SK-N-MC (cell line): ENCODE data around the gene LHFPL6.

Experiments
- DNase-seq: peaks from one replicate; pipeline ENCODE4 v3.0.0-alpha.2; 2011; ENCODE audit warnings: low read depth, low spot score
- H3K27ac ChIP-seq: fragments of 200-600 bp; sonication (generic); 2 replicates; pipeline ENCODE4 v1.5.1; 2016; ENCODE audit warnings: mixed run types
- H3K36me3 ChIP-seq: fragments of 200-600 bp; sonication (generic); 2 replicates; pipeline ENCODE4 v1.6.1; 2017; ENCODE audit warnings: antibody characterized with exemption, low read length, mixed read lengths; ENCODE audit not compliant: insufficient read depth
- H3K4me3 ChIP-seq: fragments of 200-600 bp; sonication (generic); 2 replicates; pipeline ENCODE4 v1.5.1; 2016
- H3K9ac ChIP-seq: fragments of 200-600 bp; sonication (generic); 2 replicates; pipeline ENCODE4 v1.8.0; 2017; ENCODE audit warnings: mixed run types, mixed read lengths; ENCODE audit not compliant: insufficient read length
- H3K9me3 ChIP-seq: fragments of 200-600 bp; sonication (generic); 2 replicates; pipeline ENCODE4 v1.6.1; 2017; ENCODE audit warnings: low read depth, mild to moderate bottlenecking, antibody characterized with exemption, low read length, moderate library complexity, mixed read lengths
- EZH2 ChIP-seq: fragments of 200-600 bp; sonication (generic); IDR thresholded peaks from one replicate; pipeline ENCODE4 v1.6.1; 2017; ENCODE audit warnings: antibody characterized with exemption
- FOXP2 ChIP-seq: optimal IDR thresholded peaks from 2 replicates; pipeline ENCODE3; 2011; ENCODE audit warnings: mild to moderate bottlenecking, moderate library complexity; ENCODE audit not compliant: insufficient read depth; ENCODE audit errors: extremely low read length, control extremely low read depth
- POLR2AphosphoS5 ChIP-seq: IDR thresholded peaks from 2 replicates; pipeline ENCODE4 v1.6.1; 2012; ENCODE audit warnings: mild to moderate bottlenecking, low read depth, low read length, borderline replicate concordance

LHFPL6 gene

DNA sequence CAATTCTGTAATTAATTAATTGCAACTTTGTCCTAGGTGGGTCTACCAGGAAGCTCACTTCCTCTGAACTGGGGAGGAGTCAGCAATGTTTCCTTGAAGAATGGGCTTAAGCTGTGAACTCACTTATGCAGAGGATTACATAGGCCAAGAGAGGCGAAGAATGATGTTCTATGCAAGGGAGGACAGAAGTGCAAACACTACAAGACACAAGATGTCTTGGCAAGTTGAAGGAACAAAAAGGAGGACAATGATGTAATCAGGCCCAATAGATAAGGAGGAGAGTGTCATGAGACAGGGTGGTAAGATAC, 275.9 kb downstream of the LHFPL6 start:
- H3K9me3 ChIP-seq, result no peaks in the 10 kb centered on the region; the same call in 1 of the 2 replicates
- DNase-seq, result no peak
- H3K9ac ChIP-seq, result no peak overlapping the region
- H3K36me3 ChIP-seq, result no peaks in the 10 kb centered on the region
- H3K4me3 ChIP-seq, result no peak overlapping the region
- no peak overlapping the region for H3K27ac ChIP-seq
- TF ChIP-seq FOXP2, result no peak
- no peak for TF ChIP-seq EZH2
- no peak for TF ChIP-seq POLR2AphosphoS5

DNA sequence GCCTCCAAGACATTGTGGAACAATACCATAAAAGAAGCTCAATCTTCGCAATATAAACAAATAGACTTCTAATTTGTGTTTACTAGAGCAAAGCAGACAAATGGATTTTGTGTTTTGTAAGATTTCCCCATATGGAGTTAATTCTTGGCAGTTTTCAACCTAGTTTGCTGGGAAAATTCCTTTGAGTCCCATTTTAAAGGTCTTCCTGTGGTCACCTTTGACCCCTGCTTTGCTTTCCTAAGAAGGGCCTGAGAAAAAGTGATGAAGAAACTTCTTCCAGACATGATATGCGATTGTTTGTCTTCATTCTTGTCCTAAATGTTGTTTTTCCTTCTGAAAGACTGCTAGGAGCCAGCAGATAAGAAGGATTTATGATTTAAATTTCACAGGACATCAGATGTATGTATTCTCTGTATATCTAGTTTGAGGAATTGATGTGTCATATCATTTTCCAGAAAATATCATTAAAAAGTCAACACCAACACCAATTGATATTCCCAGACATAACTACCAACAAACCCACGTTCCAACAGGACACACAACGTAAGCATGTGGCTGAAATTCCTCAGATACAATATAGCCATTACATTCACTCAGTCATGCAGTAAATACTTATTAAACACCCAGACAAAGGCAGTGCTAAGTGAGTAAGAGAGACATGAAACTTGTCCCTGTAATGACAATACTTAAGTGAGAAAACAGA, 276.4 kb downstream of the LHFPL6 start:
- Histone ChIP-seq H3K9me3 (no peaks in the 10 kb centered on the region; the same call in 1 of the 2 replicates), H3K36me3 (no peaks in the 10 kb centered on the region), H3K9ac (no peak overlapping the region), H3K4me3 (no peak overlapping the region), H3K27ac (no peak overlapping the region)
- no peak for DNase-seq
- no peak for TF ChIP-seq POLR2AphosphoS5
- no peak for TF ChIP-seq EZH2
- TF ChIP-seq FOXP2, result no peak

DNA sequence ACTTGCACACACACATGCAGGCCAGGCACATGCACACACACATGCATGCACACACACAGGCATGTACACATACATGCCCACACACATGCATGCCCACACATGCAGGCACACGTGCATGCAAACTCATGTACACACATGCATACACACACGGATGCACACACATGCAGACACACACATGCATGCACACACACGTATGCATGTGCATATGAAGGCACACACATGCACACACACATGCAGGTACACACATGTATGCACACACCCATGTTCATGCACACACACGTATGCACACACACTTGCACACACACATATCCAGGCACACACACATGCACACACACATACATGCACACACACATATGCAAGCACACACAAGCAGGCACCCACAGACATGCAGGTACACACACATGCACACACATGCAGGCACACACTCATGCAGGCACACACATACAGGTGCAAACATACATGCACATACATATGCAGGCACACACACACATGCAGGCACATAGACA, 278.1 kb downstream of the LHFPL6 start:
- H3K9me3 ChIP-seq, result no peaks in the 10 kb centered on the region
- no peak overlapping the region for H3K27ac ChIP-seq
- H3K36me3 ChIP-seq, result no peaks in the 10 kb centered on the region
- H3K4me3 ChIP-seq, result no peak overlapping the region
- H3K9ac ChIP-seq, result no peak overlapping the region
- TF ChIP-seq POLR2AphosphoS5 (no peak), EZH2 (no peak)
- DNase-seq, result no peak

DNA sequence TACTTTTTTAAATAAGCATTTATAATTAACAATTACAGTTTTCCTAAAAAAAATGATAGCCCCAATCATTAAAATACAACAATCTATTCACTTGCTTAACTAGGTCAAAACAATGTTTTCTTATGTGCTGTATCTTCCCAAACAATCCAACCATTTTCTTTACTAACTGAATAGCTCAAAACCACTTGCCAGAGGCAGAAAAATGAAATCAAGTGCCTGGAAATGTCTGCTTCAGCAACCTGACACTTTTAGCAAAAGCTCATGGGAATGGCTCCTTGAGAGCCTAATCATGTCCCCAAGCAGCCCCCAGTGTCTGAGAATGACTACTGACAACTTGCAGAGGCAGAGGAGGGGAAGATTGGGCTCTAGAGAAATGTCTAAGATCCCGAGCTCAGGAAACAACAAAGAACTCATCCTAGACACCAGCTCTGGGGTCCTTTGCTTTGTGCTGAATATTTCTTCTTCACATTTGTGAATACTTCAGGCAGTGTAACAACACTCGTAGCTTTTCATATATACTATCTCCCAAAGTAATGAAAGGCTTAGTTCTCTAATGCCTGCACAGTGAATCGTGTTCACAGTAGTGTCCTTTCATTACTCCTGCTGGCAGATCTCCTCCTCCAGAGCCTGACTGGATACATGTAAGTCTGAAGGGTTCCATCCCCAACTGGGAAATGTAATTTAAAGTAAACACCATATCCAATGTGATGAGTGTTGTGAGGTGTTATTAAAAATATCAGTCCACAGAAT, 280.0 kb downstream of the LHFPL6 start:
- Histone ChIP-seq H3K9me3 (no peaks in the 10 kb centered on the region), H3K27ac (peak overlapping the region; percentile 2), H3K4me3 (0 out of 2 replicates have a peak overlapping the region, but pooled peaks have one; percentile 18), H3K36me3 (no peaks in the 10 kb centered on the region), H3K9ac (no peak overlapping the region)
- TF ChIP-seq POLR2AphosphoS5, result no peak
- no peak for TF ChIP-seq EZH2
- no peak for TF ChIP-seq FOXP2
- no peak for DNase-seq

DNA sequence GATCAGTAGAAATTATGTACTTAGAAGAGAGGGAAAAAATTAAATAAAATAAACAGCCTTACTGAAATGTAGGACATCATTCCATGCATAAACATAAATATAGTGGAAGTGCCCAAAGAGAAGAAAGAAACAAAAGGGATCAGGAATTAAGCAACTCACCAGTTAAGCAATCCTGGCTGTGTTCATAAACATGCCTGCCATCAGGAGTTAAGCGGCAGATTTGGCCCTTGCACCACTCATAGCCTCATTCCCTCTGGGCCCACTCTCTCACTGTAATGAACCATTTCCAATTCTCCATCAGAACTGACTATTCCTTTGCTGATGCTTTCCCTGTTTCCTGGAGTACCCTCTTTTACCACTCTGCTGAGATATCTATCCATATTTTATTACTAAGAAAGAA, 281.4 kb downstream of the LHFPL6 start:
- no peak overlapping the region for H3K9ac ChIP-seq
- no peak overlapping the region for H3K4me3 ChIP-seq
- TF ChIP-seq EZH2 (no peak), POLR2AphosphoS5 (no peak), FOXP2 (no peak)
- H3K27ac ChIP-seq, result no peak overlapping the region
- no peak for DNase-seq
- H3K36me3 ChIP-seq, result no peaks in the 10 kb centered on the region
- no peaks in the 10 kb centered on the region for H3K9me3 ChIP-seq

DNA sequence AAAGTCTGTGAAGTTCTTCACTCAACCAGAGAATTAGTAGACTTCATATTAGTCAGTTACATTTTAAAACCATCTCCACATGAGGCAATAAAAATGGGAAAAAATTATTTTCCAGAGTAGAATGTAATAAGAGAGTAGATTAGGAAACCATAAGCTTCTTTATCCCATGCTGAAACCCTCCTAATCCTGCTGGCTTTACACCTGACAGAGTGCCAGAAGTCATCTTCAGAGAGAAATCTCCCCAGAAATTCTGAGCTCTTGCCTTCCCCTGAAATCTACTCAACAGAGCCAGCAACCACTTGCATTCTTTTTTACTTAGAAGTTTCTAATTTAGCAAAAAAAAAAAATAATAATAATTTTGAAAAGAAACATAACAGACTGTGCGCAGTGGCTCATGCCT, 284.8 kb downstream of the LHFPL6 start:
- Histone ChIP-seq H3K4me3 (no peak overlapping the region), H3K36me3 (no peaks in the 10 kb centered on the region), H3K9ac (no peak overlapping the region), H3K9me3 (no peaks in the 10 kb centered on the region), H3K27ac (no peak overlapping the region)
- DNase-seq, result no peak
- no peak for TF ChIP-seq EZH2
- no peak for TF ChIP-seq POLR2AphosphoS5
- TF ChIP-seq FOXP2, result no peak

DNA sequence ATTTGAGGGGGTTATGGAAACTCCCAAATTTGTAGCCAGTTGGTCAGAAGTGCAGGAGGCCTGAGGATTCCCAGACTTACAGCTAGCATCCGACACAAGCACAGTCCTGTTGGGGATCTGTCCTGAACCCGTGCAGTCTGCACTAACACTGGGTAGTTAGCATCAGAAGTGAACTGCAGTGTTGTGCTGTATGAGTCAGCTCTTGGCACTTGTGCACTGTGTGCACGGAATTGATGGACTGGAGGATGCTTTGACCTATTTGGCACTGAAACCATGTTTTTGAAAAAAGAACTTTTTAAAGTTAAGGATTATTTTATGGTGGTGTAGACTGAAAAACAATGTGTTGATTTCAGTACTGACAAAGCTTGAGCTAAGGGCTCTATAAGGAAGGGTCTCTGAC, 285.7 kb downstream of the LHFPL6 start:
- H3K9ac ChIP-seq, result no peak overlapping the region
- H3K27ac ChIP-seq, result no peak overlapping the region
- H3K4me3 ChIP-seq, result no peak overlapping the region
- DNase-seq, result no peak
- H3K9me3 ChIP-seq, result no peaks in the 10 kb centered on the region
- H3K36me3 ChIP-seq, result no peaks in the 10 kb centered on the region
- TF ChIP-seq EZH2, result no peak
- TF ChIP-seq POLR2AphosphoS5, result no peak
- TF ChIP-seq FOXP2, result no peak

DNA sequence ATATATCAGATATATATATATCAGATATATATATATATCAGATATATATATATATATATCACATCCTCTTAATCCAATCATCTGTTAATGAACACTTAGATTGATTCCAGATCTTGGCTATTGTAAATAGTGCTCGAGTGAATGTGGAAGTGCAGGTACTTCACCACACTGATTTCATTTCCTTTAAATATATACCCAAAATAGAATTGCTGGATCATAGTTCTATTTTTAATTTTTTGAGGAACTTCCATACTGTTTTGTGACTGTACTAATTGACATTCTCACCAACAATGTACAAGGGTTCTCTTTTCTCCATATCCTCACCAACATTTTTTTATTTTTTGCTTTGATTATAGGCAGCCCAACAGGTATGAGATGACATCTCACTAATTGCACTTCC, 287.2 kb downstream of the LHFPL6 start:
- Histone ChIP-seq H3K36me3 (no peaks in the 10 kb centered on the region), H3K9me3 (no peaks in the 10 kb centered on the region), H3K9ac (no peak overlapping the region), H3K27ac (no peak overlapping the region), H3K4me3 (no peak overlapping the region)
- DNase-seq, result no peak
- TF ChIP-seq EZH2, result no peak
- TF ChIP-seq POLR2AphosphoS5, result no peak

DNA sequence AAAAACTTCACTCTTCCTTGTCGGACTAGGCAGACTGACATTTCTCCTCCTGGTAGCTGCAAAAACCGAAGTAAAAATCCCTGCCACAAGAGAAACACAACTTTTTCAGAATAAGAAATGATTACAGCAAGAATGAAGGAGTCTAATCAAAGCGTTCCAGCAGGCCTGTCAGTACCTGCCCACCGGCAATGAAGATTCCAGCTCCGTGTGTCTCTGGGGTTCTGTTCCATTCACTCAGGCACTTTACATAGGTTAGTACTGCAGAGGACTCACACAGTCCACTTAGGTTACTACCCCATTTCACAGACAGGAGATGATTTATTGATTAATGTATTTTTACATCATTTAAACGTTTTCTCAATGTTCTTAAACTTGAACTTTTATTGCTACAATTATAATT, 289.3 kb downstream of the LHFPL6 start:
- H3K27ac ChIP-seq, result no peak overlapping the region
- no peak for DNase-seq
- H3K36me3 ChIP-seq, result no peaks in the 10 kb centered on the region
- H3K9me3 ChIP-seq, result no peaks in the 10 kb centered on the region
- TF ChIP-seq EZH2 (no peak), FOXP2 (no peak), POLR2AphosphoS5 (no peak)
- H3K4me3 ChIP-seq, result no peak overlapping the region
- H3K9ac ChIP-seq, result no peak overlapping the region
